ENCODE measurements around the gene KDM8. TPM values are rescaled to one million over a fixed set of nuclear protein-coding genes. Genes with fewer than 3 reads are reported as not detected.

The KDM8 gene
- total and polyA plus RNA-seq, 2 donors (not counting 1 experiment from before 2014, with no cell fraction given), result 7.5 to 37.4 TPM

DNA sequence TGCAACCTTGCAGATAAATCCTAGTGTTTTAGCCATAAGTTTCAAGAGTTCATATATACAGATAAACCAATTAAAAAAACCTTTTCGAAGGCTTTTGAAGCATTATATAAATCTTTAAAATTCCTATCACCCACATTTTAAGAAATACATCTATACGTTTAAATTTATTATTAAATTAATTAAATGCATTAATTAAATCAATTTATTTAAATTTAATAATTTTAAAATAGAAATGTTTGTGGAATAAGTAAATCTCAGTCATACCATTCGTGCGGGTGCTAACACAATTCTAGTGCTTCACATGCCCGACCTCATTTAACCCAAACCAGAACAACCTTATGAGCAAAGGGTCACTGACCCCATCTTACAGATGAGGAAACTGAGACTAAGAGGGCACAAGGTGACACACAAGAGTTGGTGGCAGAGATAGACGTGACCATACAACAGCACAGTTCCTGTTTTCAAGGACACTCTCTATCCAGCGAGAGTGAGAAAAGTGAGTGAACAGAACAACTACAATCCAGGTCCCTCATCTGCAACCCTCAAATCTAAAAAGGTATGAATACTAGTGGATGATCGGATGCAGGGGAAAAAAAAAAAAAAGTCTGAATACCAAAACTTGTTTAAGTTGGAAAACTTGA, 63.8 kb downstream of the KDM8 start:
- ChIA-PET POLR2A (interaction anchor here (1.6 kb wide), 1 partner anchor 48 kb away, joined by 5 read pairs; no protein-coding TSS in a partner anchor), CTCF (interaction anchor here (0.7 to 1.5 kb wide), 4 partner anchors 13 to 88 kb away, joined by 3 to 7 read pairs (median 4); no protein-coding TSS in a partner anchor)
- Histone ChIP-seq H3K79me2 (ENCODE audit: control insufficient read depth, insufficient read depth, low read length) (peaks cover 50% of the 10 kb centered on the region), H3K27ac (ENCODE audit: low read length in 2 of 2) (peak overlapping the region in 1 of 2 donors; percentile 27), H3K36me3 (replicated peaks in 1 of 2; ENCODE audit: control extremely low read depth in 1 of 2, control insufficient read depth in 1 of 2, extremely low read depth in 1 of 2, insufficient read depth in 2 of 2, low read length in 1 of 2) (no peaks in the 10 kb centered on the region), H3K9me3 (ENCODE audit: control extremely low read depth in 1 of 3, control insufficient read depth in 2 of 3, insufficient read depth in 1 of 3, low read length in 2 of 3) (no peaks in the 10 kb centered on the region), H4K20me1 (ENCODE audit: control insufficient read depth, insufficient read depth, low read length, poor library complexity, severe bottlenecking) (no peaks in the 10 kb centered on the region), H3K4me1 (ENCODE audit: control insufficient read depth in 2 of 2, insufficient read depth in 2 of 2, low read length in 2 of 2) (peaks cover 48 to 52% of the 10 kb centered on the region in 2 donors), H3K4me3 (ENCODE audit: control extremely low read depth in 1 of 5, extremely low read depth in 1 of 5, insufficient read depth in 1 of 5, low read depth in 2 of 5, low read length in 4 of 5) (peak overlapping the region in 1 of 5 experiments; percentile 94), H3K9ac (ENCODE audit: low read length) (no peak overlapping the region), H2AFZ (ENCODE audit: insufficient read depth, low read depth, low read length, poor library complexity, severe bottlenecking) (no peak overlapping the region), H3K27me3 (replicated peaks in 1 of 4; ENCODE audit: control extremely low read depth in 1 of 4, control insufficient read depth in 3 of 4, insufficient read depth in 4 of 4, low read length in 3 of 4) (no peaks in the 10 kb centered on the region), H3K4me2 (replicated peaks; ENCODE audit: low read depth, low read length, poor library complexity, severe bottlenecking) (peak overlapping the region; percentile 78)
- intact Hi-C loops (cut with micrococcal nuclease), result no loop called here
- TF ChIP-seq EZH2 (IDR thresholded peaks at IDR 0.05; ENCODE audit: borderline replicate concordance, insufficient read depth, low read depth, low read length, poor library complexity, severe bottlenecking), result no peak
- TF ChIP-seq, protein P1, sequence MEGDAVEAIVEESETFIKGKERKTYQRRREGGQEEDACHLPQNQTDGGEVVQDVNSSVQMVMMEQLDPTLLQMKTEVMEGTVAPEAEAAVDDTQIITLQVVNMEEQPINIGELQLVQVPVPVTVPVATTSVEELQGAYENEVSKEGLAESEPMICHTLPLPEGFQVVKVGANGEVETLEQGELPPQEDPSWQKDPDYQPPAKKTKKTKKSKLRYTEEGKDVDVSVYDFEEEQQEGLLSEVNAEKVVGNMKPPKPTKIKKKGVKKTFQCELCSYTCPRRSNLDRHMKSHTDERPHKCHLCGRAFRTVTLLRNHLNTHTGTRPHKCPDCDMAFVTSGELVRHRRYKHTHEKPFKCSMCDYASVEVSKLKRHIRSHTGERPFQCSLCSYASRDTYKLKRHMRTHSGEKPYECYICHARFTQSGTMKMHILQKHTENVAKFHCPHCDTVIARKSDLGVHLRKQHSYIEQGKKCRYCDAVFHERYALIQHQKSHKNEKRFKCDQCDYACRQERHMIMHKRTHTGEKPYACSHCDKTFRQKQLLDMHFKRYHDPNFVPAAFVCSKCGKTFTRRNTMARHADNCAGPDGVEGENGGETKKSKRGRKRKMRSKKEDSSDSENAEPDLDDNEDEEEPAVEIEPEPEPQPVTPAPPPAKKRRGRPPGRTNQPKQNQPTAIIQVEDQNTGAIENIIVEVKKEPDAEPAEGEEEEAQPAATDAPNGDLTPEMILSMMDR (IDR thresholded peaks at IDR 0.05), result no peak
- Mint-ChIP-seq H3K4me1 (peaks cover 76% of the 10 kb centered on the region), H3K27me3 (no peaks in the 10 kb centered on the region), H3K9me3 (ENCODE audit: insufficient read depth) (no peaks in the 10 kb centered on the region), H3K27ac (peak overlapping the region; percentile 99), H3K4me3 (peak overlapping the region; percentile 99)
- 80% methylated on average over 1 of the region's 8 CpGs for WGBS (ENCODE audit: insufficient coverage)
- ATAC-seq (ENCODE audit: low read depth) (no peak), DNase-seq (peak; percentile 50)
